ENCODE measurements around the gene SRPRA.

DNA sequence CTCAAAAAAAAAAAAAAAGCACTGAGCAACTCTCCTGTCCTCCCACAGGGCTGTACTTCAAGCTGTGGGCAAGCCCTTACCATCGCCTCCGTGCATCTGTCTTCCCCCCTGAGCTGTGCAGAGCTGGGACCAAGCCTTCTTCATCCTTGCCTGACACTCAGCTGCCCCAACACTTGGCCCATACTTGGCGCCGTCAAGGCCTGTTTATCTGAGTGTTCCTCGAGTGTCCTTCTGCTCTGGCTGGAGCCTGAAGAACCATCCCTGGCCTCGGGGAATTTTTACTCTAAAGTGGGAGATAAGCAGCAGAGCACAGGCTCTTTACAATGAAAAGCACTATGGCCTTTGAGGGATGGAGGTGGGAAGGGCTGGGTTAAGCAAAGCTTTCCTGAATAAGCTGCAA, 12.6 kb upstream of the SRPRA start:
- TF ChIP-seq CTCF (IDR thresholded peaks at IDR 0.05) (no peak), POLR2A (IDR thresholded peaks at IDR 0.05) (no peak)

Data from thyroid gland (tissue), 4 donors.